Measurements from ENCODE around the gene ACSS1. TPM values are rescaled to one million over a fixed set of nuclear protein-coding genes. Genes with fewer than 3 reads are reported as not detected.

The ACSS1 gene
- total and polyA plus RNA-seq, 4 donors, result 11.2 to 37.3 (median 31.6) TPM

GRCh38 chr20:24996449-24997377 is 61.2 kb downstream of the ACSS1 start:
- Histone ChIP-seq H3K4me3 (ENCODE audit: low read depth, low read length) (no peak overlapping the region), H3K9me3 (ENCODE audit: control insufficient read depth, insufficient read depth, low read length) (no peaks in the 10 kb centered on the region), H3K36me3 (ENCODE audit: control insufficient read depth, insufficient read depth, low read length) (no peaks in the 10 kb centered on the region), H3K4me1 (ENCODE audit: control insufficient read depth, insufficient read depth, low read length) (peaks cover 14% of the 10 kb centered on the region), H3K27me3 (ENCODE audit: control insufficient read depth, insufficient read depth, low read length) (no peaks in the 10 kb centered on the region), H3K27ac (ENCODE audit: low read depth, low read length) (no peak overlapping the region)
- WGBS (ENCODE audit: insufficient coverage), result 93% methylated on average over 5 of the region's 9 CpGs
- no peak for DNase-seq (ENCODE audit: low read depth in 4 of 6, low spot score in 6 of 6)

- Histone ChIP-seq H3K9me3 (ENCODE audit: control insufficient read depth, insufficient read depth, low read length) (no peaks in the 10 kb centered on the region), H3K36me3 (ENCODE audit: control insufficient read depth, insufficient read depth, low read length) (no peaks in the 10 kb centered on the region), H3K27ac (ENCODE audit: low read depth, low read length) (no peak overlapping the region), H3K4me3 (ENCODE audit: low read depth, low read length) (no peak overlapping the region), H3K27me3 (ENCODE audit: control insufficient read depth, insufficient read depth, low read length) (no peaks in the 10 kb centered on the region), H3K4me1 (ENCODE audit: control insufficient read depth, insufficient read depth, low read length) (peaks cover 14% of the 10 kb centered on the region)
- WGBS (ENCODE audit: insufficient coverage), result 73% methylated on average over 3 of the region's 9 CpGs
- peak in 1 of 6 donors; percentile 17 for DNase-seq (ENCODE audit: low read depth in 4 of 6, low spot score in 6 of 6)
Observed at GRCh38 chr20:24995741-24996448, 62.0 kb downstream of the ACSS1 start.

GRCh38 chr20:24994470-24995368 is 63.2 kb downstream of the ACSS1 start:
- DNase-seq (ENCODE audit: low read depth in 4 of 6, low spot score in 6 of 6), result peak; percentile 83 to 96 (median 86)
- H3K4me1 ChIP-seq (ENCODE audit: control insufficient read depth, insufficient read depth, low read length), result peaks cover 14% of the 10 kb centered on the region
- H3K4me3 ChIP-seq (ENCODE audit: low read depth, low read length), result peak overlapping the region; percentile 7
- peak overlapping the region; percentile 17 for H3K27ac ChIP-seq (ENCODE audit: low read depth, low read length)
- 47% methylated on average over 14 of the region's 20 CpGs for WGBS (ENCODE audit: insufficient coverage)
- no peaks in the 10 kb centered on the region for H3K27me3 ChIP-seq (ENCODE audit: control insufficient read depth, insufficient read depth, low read length)
- no peaks in the 10 kb centered on the region for H3K9me3 ChIP-seq (ENCODE audit: control insufficient read depth, insufficient read depth, low read length)
- H3K36me3 ChIP-seq (ENCODE audit: control insufficient read depth, insufficient read depth, low read length), result no peaks in the 10 kb centered on the region

GRCh38 chr20:24994186-24994465 is 63.8 kb downstream of the ACSS1 start:
- no peaks in the 10 kb centered on the region for H3K9me3 ChIP-seq (ENCODE audit: control insufficient read depth, insufficient read depth, low read length)
- H3K27me3 ChIP-seq (ENCODE audit: control insufficient read depth, insufficient read depth, low read length), result no peaks in the 10 kb centered on the region
- H3K4me3 ChIP-seq (ENCODE audit: low read depth, low read length), result no peak overlapping the region
- H3K27ac ChIP-seq (ENCODE audit: low read depth, low read length), result no peak overlapping the region
- peak in 1 of 6 donors; percentile 8 for DNase-seq (ENCODE audit: low read depth in 4 of 6, low spot score in 6 of 6)
- H3K4me1 ChIP-seq (ENCODE audit: control insufficient read depth, insufficient read depth, low read length), result peaks cover 14% of the 10 kb centered on the region
- 80% methylated on average over 1 of the region's 1 CpG for WGBS (ENCODE audit: insufficient coverage)
- no peaks in the 10 kb centered on the region for H3K36me3 ChIP-seq (ENCODE audit: control insufficient read depth, insufficient read depth, low read length)

- Histone ChIP-seq H3K27ac (ENCODE audit: low read depth, low read length) (no peak overlapping the region), H3K4me1 (ENCODE audit: control insufficient read depth, insufficient read depth, low read length) (peaks cover 14% of the 10 kb centered on the region), H3K4me3 (ENCODE audit: low read depth, low read length) (peak overlapping the region; percentile 69), H3K9me3 (ENCODE audit: control insufficient read depth, insufficient read depth, low read length) (no peaks in the 10 kb centered on the region), H3K36me3 (ENCODE audit: control insufficient read depth, insufficient read depth, low read length) (no peaks in the 10 kb centered on the region), H3K27me3 (ENCODE audit: control insufficient read depth, insufficient read depth, low read length) (no peaks in the 10 kb centered on the region)
- DNase-seq (ENCODE audit: low read depth in 4 of 6, low spot score in 6 of 6), result peak in 4 of 6 donors; percentile 28 to 92 (median 66)
- WGBS (ENCODE audit: insufficient coverage), result 69% methylated on average over 3 of the region's 9 CpGs
Observed at GRCh38 chr20:24993337-24994185, 64.4 kb downstream of the ACSS1 start.

- 0% methylated on average over 64 of the region's 69 CpGs for WGBS (ENCODE audit: insufficient coverage)
- no peaks in the 10 kb centered on the region for H3K36me3 ChIP-seq (ENCODE audit: control insufficient read depth, insufficient read depth, low read length)
- H3K4me3 ChIP-seq (ENCODE audit: low read depth, low read length), result peak within 1 kb of the TSS; percentile 69
- peak within 1 kb of the TSS; percentile 84 for H3K27ac ChIP-seq (ENCODE audit: low read depth, low read length)
- H3K4me1 ChIP-seq (ENCODE audit: control insufficient read depth, insufficient read depth, low read length), result peaks cover 14% of the 10 kb centered on the region
- H3K27me3 ChIP-seq (ENCODE audit: control insufficient read depth, insufficient read depth, low read length), result no peaks in the 10 kb centered on the region
- DNase-seq (ENCODE audit: low read depth in 4 of 6, low spot score in 6 of 6), result peak; percentile 86 to 98 (median 91)
- H3K9me3 ChIP-seq (ENCODE audit: control insufficient read depth, insufficient read depth, low read length), result no peaks in the 10 kb centered on the region
Observed at GRCh38 chr20:24992487-24993205, 65.3 kb downstream of the ACSS1 start, which contains the start of gene APMAP. Gene APMAP, minus strand, starts transcription at chr20:24992751. Its CDS starts 63 bp downstream, at chr20:24992688.

GRCh38 chr20:24991897-24992486 is 65.9 kb downstream of the ACSS1 start:
- DNase-seq (ENCODE audit: low read depth in 4 of 6, low spot score in 6 of 6), result peak in 2 of 6 donors; percentile 26 to 60
- under 1% methylated on average over 36 of the region's 36 CpGs for WGBS (ENCODE audit: insufficient coverage)
- Histone ChIP-seq H3K27me3 (ENCODE audit: control insufficient read depth, insufficient read depth, low read length) (no peaks in the 10 kb centered on the region), H3K36me3 (ENCODE audit: control insufficient read depth, insufficient read depth, low read length) (no peaks in the 10 kb centered on the region), H3K4me3 (ENCODE audit: low read depth, low read length) (peak overlapping the region; percentile 69), H3K4me1 (ENCODE audit: control insufficient read depth, insufficient read depth, low read length) (peaks cover 14% of the 10 kb centered on the region), H3K9me3 (ENCODE audit: control insufficient read depth, insufficient read depth, low read length) (no peaks in the 10 kb centered on the region), H3K27ac (ENCODE audit: low read depth, low read length) (peak overlapping the region; percentile 67)

- no peaks in the 10 kb centered on the region for H3K27me3 ChIP-seq (ENCODE audit: control insufficient read depth, insufficient read depth, low read length)
- no peak overlapping the region for H3K4me3 ChIP-seq (ENCODE audit: low read depth, low read length)
- WGBS (ENCODE audit: insufficient coverage), result 91% methylated on average over 1 of the region's 2 CpGs
- H3K27ac ChIP-seq (ENCODE audit: low read depth, low read length), result no peak overlapping the region
- DNase-seq (ENCODE audit: low read depth in 4 of 6, low spot score in 6 of 6), result no peak
- H3K9me3 ChIP-seq (ENCODE audit: control insufficient read depth, insufficient read depth, low read length), result no peaks in the 10 kb centered on the region
- H3K4me1 ChIP-seq (ENCODE audit: control insufficient read depth, insufficient read depth, low read length), result peaks cover 14% of the 10 kb centered on the region
- no peaks in the 10 kb centered on the region for H3K36me3 ChIP-seq (ENCODE audit: control insufficient read depth, insufficient read depth, low read length)
Observed at GRCh38 chr20:24990810-24991252, 67.1 kb downstream of the ACSS1 start.
